GM21576 (cell line): ENCODE results near the gene MICALL2.

ENCODE experiments used
- ATAC-seq: cut with Tn5 transposase; IDR thresholded peaks from one replicate; pipeline ENCODE4 v1.9.1; 2021; ENCODE audit warnings: mild to moderate bottlenecking, moderate library complexity; ENCODE audit not compliant: unreplicated experiment

Gene MICALL2

DNA sequence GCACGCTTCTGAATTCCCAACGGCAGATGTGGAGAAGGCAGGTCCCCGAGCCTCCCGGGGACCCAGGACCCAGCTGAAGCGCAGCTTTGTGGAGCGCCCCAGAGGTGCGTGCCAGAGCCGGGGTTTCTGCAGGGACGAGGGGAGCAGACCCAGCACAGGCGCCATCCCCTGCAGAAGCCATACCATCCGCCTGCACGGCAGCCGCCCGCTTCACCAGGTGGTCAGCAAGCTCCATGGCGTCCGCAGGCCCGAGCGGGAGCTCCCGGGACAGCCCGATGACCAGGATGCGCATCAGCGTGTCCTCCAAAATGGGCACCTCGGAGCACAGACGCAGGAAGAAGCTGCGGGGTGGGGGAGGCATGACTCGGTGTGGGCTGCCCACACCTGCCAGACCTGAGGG, 34.3 kb upstream of the MICALL2 start:
- no peak for ATAC-seq

DNA sequence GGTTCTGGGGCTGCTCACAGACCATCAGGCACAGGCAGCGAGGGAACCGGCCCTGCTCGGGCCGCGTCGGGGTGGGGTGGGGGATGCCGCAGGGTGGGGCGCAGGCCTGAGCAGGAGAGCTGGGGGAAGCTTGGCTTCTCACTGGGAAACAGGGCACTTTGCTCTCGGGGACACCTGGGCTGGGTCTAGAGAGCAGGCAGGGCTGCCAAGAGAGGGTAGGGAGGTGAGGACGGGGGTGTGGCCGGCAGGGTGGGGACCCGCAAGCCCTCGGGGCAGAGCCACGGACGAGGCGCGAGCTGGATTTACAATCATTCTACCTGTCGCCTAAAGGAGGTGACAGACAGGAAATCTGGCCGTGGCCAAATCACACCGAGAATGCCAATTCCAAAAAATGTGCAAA, 33.9 kb upstream of the MICALL2 start:
- no peak for ATAC-seq

DNA sequence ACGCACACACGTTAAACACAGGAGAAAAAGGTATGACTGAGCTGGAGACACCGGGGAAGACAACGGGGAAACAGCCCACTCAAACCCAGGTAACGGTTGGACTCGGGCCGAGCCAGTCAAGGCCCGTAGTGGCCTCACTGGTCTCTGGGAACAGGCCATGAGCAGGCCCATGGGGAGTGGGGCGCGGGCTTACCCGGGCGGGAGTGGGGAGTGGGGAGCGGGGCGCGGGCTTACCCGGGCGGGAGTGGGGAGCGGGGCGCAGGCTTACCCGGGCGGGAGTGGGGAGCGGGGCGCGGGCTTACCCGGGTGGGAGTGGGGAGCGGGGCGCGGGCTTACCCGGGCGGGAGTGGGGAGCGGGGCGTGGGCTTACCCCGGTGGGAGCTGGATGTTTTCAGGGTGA, 33.4 kb upstream of the MICALL2 start:
- no peak for ATAC-seq

DNA sequence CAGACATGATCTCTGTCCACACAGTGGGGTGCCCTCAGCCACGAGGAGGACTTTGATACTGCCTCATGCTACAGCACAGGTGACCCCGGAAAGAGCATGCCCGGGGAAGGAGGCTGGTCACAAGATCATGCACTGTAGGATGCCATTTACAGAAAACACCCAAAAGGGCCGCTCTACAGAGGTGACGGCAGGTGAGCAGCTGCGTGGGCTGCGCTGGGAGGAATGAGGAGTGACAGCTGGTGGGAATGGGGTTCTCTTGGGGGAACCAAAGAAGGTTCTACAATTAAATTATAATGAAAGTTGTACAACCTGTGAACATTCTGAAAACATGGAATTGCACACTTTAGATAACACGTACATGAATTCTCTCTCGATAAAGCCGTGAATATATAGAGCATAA, 33.0 kb upstream of the MICALL2 start:
- no peak for ATAC-seq

DNA sequence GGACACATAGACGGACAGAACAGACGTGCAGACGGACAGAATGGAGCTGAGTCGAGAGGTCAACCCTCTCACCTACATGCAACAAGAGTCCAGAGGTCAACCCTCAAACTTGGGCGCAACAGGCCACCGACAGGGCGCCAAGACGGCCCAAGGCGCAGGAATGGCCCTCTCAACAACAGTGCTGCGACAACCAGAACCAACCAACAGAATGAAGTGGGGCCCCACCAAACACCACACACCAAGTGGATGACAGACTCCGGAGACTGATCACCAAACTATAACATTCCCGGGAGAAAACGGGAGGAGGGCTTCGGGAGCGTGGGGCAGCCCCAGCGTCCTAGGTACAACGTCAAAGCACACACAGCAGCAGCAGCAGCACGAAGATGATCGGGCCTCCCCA, 31.6 kb upstream of the MICALL2 start:
- no peak for ATAC-seq

DNA sequence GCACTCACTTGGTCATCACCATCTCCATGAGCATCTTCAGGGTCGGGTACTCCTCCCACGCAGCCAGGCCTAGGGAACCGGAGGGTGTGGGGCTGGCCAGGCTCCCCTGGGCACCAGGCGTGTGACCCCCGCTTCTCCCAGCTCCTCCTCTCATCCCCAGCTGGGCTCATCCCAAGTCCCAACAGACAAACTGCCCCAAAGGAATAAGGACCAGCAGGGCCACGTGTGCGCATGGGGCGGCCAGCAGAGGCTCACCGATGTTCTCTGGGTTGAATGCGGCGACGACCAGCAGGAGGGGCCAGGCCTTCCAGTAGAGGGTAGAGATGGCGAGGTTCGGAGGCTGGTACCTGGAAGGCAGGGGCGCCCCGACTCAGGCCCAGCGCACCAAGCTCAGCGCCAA, 30.1 kb upstream of the MICALL2 start:
- no peak for ATAC-seq

DNA sequence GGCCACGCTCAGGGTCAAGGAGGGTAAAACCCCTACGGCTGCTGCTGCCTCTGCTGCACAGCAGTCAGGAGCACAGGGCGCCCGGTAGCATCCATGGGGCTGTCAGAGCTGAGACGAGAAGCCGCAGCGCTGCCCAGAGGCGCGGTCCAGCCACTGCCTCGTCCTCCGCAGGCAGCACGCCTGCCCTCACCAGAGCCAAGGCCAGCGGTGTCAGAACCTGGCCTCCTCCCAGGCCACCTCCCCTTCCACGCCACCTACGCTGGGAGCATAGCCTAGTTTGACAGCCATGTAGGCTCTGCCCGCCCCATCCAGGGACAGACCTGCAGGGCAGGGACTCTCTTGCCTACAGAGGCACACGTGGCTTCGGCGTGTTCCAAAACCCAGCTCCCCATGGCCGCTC, 28.7 kb upstream of the MICALL2 start:
- no peak for ATAC-seq

DNA sequence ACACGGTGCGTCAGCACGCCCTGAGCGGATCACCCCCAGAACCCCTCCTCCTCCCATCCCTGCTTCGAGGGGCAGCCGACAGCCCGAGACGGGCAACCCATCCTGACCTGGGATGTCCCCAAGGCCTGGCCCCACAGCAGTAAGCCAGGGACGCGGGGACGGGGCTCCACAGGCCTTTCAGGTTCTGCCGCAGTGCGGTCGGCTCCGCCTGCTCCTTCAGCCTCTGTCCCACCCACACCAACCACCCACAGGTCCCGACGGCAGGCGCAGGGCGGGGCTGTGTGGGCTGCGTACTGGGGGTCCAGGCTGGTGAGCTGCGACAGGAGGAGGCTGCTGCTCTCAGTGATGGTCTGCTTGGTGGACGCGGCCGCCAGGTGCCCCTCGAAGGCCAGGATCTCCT, 28.2 kb upstream of the MICALL2 start:
- ATAC-seq: no peak

DNA sequence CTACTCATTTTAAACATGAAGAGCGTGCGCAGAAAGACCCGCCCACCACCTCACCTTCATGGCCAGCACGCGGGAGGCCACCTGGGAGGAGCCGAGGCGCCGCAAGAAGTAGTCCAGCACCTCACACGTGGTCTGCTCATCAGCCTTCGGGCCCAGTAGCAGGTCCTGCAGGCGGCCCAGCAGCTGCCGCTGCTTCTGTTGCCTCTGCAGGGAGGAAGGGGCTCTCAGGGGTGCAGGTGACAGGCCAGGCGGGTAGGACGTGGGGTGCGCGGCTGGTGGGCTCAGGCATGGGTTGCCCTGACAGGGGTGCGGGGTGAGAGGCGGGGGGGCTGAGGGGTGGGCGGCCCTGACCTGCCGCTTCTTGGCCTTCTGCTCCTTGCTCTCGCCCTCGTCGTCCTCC, 27.3 kb upstream of the MICALL2 start:
- ATAC-seq: no peak

DNA sequence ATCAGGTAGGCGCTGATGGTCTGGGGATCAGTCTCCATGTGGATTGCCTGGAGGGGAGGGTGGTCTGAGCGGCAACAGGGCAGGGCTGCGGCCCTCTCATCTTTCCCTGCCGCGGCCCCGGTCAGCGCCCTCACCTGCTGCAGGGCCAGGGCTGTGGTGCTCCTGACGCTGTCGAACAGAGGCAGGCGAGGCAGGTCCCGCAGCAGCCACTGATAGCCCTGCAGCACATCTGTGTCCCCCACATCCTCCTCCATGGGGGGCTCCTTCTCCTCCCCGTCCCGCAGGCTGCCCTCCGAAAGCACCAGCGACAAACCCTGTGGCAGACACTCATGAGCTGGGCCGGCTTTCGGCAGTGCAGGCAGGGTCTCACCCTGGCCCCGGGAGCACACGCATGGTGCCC, 25.9 kb upstream of the MICALL2 start:
- ATAC-seq: no peak

DNA sequence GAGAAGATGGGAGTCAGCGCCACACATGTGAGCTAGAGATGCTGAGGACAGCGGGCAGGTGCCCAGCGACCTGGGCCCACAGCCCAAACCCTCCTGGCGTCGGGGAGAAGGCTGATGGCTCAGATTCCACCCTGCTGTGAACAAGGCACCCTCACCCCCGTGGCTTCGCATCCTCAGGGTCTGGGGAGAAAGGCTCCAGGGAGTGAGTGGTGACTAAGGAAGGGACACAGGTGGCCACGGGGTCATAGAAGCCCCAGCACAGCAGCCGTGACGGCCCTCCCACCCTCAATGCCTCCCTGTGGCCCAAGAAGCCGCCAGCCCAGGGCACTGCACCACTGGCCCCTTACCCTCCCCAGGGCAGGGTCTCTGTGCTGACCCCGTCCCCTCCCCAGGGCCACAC, 25.3 kb upstream of the MICALL2 start:
- no peak for ATAC-seq

DNA sequence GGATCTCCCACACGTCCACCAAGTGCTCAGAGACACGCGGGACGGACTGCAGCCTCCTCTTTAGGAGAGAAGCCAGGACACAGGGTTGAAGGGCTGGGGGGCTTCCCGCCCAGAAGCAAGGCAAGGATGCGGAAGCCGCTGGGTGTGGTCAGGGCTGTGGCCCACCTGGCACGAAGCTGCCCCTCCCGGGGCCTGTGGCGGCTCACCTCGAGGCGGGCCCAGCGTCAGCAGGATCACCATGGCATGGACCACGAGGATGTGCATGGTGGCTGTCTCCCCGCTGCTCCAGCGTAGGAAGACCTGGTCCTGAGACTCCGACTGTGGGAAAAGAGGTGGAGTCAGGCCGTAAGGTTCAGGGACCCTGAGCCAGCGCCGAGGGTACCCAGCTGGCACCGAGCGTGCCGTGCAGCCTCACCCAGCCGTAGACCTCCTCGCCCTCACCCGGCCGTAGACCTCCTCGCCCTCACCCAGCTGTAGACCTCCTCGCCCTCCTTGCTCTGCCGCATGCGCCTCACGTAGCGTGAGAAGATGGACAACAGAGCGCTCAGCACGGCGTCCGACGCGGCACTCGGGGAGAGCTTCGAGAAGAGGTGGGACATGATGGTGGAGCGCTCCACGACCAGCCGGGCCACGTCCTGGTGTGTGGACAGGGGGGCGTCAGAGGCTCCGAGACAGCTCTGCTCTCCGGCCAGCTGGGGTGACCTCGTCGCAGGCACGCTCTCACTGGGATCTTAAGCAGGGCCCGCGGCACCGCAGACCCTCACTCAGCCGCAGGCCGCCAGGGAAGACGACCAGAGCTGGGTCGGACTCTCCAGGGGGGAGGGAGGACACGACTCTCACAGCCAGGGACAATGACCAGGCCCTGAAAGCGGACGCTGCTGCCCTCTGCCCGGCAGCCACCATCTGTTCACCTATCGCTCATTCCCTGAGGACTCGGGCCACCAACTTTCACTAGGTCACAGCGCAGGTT, 24.6 kb upstream of the MICALL2 start:
- no peak for ATAC-seq

DNA sequence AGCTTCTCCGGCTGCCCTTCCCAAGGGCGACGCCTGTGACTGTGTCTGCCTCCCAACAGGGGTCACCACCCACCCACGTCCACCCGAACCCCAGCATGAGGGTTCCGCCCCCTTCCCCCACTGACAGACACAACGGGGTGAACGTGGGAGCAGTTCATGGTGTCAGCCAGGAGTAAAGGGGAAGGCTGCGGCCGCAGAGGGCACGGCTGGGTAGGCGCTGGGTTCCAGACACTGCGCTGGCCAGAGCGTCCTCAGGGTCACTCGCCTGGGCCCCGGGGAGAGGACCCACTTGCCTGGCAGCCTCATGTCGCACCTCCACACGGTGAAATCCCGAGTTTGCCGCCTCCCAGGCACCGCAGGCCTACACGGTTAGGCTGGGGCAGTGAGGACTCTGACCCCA, 23.8 kb upstream of the MICALL2 start:
- ATAC-seq: no peak

DNA sequence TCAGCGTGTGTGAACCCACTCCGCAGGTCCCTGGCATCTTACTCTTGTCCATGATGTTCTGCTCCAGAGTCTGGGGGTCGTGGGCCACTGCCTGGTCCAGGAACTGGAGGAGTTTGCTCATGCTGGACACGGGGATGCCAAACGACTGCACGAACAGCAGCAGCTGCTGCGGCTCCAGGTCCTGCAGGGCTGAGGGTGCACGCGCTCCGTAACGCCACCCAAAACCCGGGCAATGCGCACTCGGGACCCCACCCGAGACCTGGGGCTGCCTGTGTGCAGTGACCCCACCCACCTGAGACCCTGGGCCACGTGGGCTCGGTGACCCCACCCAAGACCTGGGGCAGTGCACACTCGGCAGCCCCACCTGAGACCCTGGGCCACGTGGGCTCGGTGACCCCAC, 22.0 kb upstream of the MICALL2 start:
- no peak for ATAC-seq

DNA sequence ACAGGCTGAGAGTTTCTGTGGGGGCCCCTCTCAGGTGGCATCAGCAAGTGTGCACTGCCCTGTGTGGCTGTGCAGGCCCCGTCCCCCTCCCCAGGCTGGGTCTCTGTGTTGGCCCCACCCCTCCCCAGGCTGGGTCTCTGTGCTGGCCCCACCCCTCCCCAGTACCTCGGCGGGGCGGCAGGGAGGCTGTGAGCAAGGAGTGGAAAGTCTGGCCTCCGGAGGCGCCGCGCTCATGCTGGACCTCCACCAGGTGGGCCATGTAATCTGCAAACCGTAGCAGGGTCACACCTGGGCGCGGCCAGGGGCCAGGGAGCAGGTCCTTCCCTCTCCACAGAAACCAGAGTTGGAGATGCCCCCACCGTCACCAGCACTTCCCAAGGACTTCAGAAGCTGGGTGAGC, 21.4 kb upstream of the MICALL2 start:
- ATAC-seq: no peak

DNA sequence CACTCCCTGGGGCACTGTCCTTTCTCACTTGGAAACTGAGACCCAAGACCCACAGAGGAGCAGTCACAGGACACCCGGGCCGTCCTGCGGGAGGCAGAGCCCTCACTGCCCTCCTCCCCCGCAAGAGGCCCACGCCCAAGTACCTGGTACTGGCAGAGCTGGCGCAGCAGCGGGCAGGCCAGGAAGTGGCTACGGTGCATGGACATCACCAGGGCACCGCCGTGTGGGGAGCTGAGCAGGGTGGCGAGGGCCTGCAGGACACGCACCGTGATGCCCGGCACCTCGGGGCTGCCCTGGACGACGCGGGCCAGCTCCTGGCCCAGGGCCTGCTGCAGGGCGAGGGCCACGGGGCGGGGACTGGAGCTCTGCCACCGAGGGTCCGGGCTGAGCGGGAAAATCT, 20.0 kb upstream of the MICALL2 start:
- no peak for ATAC-seq

DNA sequence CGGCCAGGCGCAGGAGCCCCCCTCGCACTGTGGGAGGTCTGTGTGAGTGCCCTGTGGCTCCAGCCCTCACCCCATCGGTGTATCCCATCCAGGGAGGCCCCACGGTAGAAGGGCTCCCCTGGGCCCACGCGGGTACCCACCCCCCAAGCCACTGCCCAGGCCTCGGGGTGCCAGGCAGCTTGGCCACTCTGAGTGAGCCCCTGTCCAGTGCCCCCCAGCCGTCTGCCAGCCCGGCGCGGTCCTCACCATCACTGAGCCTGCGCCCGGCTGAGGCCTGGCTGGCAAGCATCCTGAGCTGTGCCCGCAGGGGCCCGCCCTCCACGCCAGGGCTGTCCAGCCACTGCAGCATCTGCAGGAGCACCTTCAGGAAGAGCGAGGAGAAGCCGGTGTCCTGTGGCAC, 19.2 kb upstream of the MICALL2 start:
- no peak for ATAC-seq

DNA sequence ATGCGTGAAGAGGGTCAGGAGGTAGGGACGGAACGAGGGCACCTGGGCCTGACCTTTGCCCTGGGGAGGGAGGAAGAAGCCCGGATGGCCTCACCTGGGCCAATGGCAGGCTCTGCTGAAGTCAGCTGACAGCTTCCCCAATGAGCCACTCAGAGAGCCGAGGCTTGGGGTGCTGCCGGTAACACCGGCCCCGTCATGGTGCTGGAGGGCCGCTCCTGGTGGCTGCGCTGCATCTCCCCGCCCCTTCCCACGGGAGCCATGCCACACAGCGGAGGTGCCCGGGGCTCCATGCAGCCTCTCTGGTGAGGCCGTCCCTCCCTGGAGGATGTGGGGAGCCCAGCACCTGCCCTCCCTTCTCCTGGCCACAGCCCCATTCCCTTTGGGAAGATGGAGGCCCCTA, 17.6 kb upstream of the MICALL2 start:
- ATAC-seq: no peak

DNA sequence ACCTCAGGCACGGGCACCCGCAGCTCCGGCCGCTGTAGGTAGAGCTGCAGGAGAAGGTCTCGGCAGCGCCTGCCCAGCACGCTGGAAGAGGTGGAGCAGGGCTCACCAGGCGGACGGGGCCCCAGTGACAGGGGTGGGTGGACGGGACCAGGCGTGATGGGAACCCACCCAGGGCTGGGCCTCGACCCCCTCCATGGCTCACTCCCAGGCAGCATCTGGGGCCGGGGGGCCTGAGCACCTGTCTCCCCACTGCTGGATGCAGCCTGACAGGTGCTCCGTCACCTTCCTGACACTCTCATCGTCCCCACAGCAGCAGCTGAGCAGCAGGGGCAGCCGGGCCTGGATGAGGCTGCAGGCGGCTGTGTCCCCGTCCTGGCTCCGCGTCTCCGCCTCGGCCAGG, 16.7 kb upstream of the MICALL2 start:
- no peak for ATAC-seq

DNA sequence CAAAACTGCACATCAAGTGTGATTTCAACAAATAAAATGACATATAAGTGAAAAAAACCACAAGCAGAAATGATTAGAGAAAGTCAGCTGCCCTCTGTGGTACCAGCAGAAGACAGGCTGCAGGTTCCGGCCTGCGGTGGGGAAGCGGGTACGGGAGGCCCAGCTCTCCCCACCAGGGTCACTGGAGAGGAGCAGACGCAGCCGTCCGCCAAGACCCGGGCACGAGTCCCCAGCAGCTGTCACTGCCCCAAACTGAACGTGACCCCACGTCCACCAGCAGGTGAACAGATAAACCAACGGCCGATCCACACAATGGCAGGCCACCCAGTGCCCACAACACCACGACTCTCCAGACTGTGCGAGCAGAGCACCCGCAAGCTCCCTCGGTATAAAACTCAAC, 16.1 kb upstream of the MICALL2 start:
- no peak for ATAC-seq

DNA sequence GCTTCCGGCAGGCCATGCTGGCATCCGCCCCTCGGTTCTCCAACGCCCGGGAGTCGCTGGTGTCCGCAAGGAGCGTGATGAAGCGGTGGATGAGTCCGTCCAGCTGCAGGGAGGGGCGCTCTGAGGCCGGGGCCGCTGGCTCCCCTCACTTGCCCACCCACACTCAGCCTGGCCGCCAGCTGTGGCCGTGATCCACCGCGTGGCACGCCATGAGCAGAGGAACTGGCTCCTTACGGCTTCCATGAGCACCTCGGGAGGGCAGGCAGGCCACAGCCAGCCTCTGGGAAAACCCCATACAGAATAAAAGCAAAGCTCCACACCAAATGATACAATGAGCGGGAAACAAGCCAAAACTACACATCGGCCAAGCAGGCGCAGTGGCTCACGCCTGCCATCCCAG, 15.5 kb upstream of the MICALL2 start:
- no peak for ATAC-seq

DNA sequence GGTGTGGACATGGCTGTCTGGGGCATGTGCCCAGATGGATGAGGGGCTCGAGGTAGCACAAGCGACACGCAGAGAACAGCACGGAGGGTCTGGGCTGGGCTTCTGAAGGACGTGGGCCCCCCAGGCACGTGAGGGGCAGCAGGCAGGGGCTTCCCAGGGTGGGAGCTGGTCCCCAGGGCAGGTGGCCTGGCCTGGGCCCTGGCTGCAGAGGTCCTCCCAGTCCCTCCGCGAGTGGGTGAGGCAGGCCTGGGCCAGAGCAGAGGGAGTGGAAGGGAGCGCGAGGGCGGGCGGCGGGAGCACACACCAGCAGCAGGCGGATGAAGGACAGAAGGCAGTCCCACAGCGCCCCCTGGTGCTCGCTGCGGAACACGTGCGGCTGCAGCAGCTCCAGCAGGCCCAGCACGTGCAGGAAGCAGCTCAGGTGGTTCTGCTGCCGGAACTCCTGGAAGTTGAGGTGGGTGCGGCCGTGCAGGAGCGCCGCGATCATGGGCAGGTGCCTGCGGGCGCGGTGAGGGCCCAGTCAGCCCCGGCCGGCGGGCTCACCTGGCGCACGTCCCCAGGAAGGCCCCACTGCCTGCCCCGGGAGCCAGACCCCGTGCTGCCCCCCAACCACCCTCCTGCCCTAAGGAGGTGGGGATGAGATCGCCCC, 14.7 kb upstream of the MICALL2 start:
- peak; percentile 48 for ATAC-seq

DNA sequence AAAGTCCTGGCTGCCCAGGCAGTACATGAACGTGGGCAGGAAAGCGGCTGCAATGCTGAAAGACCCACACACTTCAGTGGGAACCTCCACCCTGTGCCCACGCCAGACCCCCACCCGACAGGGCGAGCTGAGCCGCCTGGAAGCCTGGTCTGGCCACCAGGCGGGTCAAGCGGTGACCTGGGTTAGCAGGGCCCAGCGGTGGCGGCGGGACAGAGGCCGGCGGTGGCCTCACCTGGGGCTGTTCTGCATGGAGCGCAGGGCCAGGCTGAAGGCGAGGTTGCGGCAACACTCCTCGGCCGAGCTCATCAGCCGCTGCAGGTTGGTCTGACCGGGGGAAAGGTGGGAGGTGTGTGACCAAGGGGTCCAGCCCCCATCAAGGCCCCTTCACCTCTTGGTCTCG, 11.6 kb upstream of the MICALL2 start:
- ATAC-seq: no peak
